Cardiac fibroblast (primary cell): ENCODE results near the gene PI4KB.

ENCODE experiments used
- DNase-seq, 2 donors: peaks; one replicate each; pipeline versions ENCODE4 v3.0.0 to v3.0.0-alpha.2; 2010; ENCODE audit warnings: low read depth in 2 of 2
- H3K4me3 ChIP-seq, 2 donors: replicated peaks in 1 of 2; 1 replicate in 1 of 2; 2 replicates in 1 of 2; pipeline ENCODE4 v1.5.1; 2011; ENCODE audit warnings: low read depth in 2 of 2, low read length in 2 of 2, mild to moderate bottlenecking in 2 of 2, moderate library complexity in 1 of 2
- CTCF ChIP-seq: IDR thresholded peaks from one replicate; pipeline ENCODE4 v1.5.1; 2011; ENCODE audit warnings: low read depth, mild to moderate bottlenecking, low read length, inconsistent platforms

PI4KB gene

GRCh38 chr1:151286619-151287340 is 40.4 kb downstream of the PI4KB start:
- no peak for TF ChIP-seq CTCF
- no peak for DNase-seq
- H3K4me3 ChIP-seq = no peak overlapping the region

- peak overlapping the region in 1 of 2 donors; percentile 90 for H3K4me3 ChIP-seq
- no peak for TF ChIP-seq CTCF
- no peak for DNase-seq
Measured at GRCh38 chr1:151284013-151284577, 43.1 kb downstream of the PI4KB start.

GRCh38 chr1:151282883-151283725 is 44.1 kb downstream of the PI4KB start:
- TF ChIP-seq CTCF = no peak
- H3K4me3 ChIP-seq = peak overlapping the region; percentile 78 to 90
- DNase-seq = peak in 1 of 2 donors; percentile 16

GRCh38 chr1:151281969-151282882 is 45.0 kb downstream of the PI4KB start, which contains the start of gene ZNF687:
TSS of gene ZNF687 (plus strand) at chr1:151282299. CDS start at chr1:151286292, 3,993 bp downstream.
- H3K4me3 ChIP-seq = peak within 1 kb of the TSS; percentile 84 to 90
- TF ChIP-seq CTCF = peak; percentile 8
- peak; percentile 100 for DNase-seq

- H3K4me3 ChIP-seq = peak overlapping the region; percentile 84 to 90
- DNase-seq = peak; percentile 99
- peak; percentile 16 for TF ChIP-seq CTCF
Measured at GRCh38 chr1:151281225-151281968, 45.8 kb downstream of the PI4KB start.
